HG02610 (cell line): ENCODE results near the gene ADRM1.

Experiments used
- ATAC-seq: cut with Tn5 transposase; IDR thresholded peaks from one replicate; pipeline ENCODE4 v1.9.1; 2021; ENCODE audit warnings: mild to moderate bottlenecking, moderate library complexity; ENCODE audit not compliant: unreplicated experiment

Gene ADRM1

GRCh38 chr20:62352402-62353288, 49.8 kb downstream of the ADRM1 start:
- ATAC-seq: no peak

- ATAC-seq: no peak
These were observed 50.7 kb downstream of the ADRM1 start for GRCh38 chr20:62353289-62354030.

- ATAC-seq: no peak
These were observed 51.4 kb downstream of the ADRM1 start for GRCh38 chr20:62354031-62354808.

GRCh38 chr20:62354811-62355341, 52.1 kb downstream of the ADRM1 start:
- no peak for ATAC-seq

- no peak for ATAC-seq
These were observed 52.7 kb downstream of the ADRM1 start for GRCh38 chr20:62355516-62355877.

GRCh38 chr20:62355878-62356588, 53.2 kb downstream of the ADRM1 start:
- no peak for ATAC-seq

GRCh38 chr20:62356589-62357186, 53.9 kb downstream of the ADRM1 start:
- ATAC-seq: no peak

GRCh38 chr20:62357187-62357667, 54.4 kb downstream of the ADRM1 start:
- no peak for ATAC-seq

GRCh38 chr20:62357681-62358080, 54.9 kb downstream of the ADRM1 start:
- no peak for ATAC-seq
